CD1c-positive myeloid dendritic cell (primary cell): ENCODE measurements around the gene CYP27C1.
"Not testable (repeated sequence)": the region's sequence is repeated elsewhere in the genome, so short reads cannot be mapped to it uniquely, and the experiment has no call there.

Source experiments
- DNase-seq: peaks from one replicate; pipeline ENCODE4 v3.0.0-alpha.2; 2016; ENCODE audit errors: extremely low spot score

The CYP27C1 gene, protein sequence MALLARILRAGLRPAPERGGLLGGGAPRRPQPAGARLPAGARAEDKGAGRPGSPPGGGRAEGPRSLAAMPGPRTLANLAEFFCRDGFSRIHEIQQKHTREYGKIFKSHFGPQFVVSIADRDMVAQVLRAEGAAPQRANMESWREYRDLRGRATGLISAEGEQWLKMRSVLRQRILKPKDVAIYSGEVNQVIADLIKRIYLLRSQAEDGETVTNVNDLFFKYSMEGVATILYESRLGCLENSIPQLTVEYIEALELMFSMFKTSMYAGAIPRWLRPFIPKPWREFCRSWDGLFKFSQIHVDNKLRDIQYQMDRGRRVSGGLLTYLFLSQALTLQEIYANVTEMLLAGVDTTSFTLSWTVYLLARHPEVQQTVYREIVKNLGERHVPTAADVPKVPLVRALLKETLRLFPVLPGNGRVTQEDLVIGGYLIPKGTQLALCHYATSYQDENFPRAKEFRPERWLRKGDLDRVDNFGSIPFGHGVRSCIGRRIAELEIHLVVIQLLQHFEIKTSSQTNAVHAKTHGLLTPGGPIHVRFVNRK

DNA sequence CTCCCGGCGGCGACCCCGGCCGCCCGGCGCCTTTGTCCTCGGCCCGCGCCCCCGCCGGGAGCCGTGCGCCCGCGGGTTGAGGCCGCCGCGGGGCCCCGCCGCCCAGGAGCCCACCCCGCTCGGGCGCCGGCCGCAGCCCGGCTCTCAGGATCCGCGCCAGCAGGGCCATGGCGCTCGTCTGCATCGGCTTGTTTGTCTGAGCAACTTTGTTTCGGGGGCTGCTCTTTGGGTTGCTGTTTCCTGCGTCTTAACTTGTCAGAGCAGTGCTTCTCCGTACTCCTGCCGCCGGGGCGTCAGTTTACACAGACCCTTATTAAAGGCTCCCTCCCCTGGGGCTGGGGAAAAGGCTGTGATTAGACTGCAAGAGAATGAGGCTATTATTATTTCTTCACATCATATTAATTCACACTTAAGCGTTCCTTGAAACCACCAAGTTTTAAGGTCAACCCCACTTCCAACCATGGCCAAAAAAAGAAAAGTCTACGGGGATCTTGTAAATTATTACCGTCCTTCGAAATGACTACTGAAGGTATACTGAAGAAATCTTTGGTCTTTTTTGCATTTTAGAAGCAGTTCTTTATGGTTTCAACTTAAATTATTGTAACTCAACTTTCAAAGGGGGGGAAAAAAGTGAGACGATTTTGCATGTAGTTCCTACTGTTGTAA, at the start of gene CYP27C1:
CYP27C1 (minus strand) TSS at position 198 of the 666 bp plus-strand sequence; CDS start at position 169, 29 bp downstream.
- no peak for DNase-seq

DNA sequence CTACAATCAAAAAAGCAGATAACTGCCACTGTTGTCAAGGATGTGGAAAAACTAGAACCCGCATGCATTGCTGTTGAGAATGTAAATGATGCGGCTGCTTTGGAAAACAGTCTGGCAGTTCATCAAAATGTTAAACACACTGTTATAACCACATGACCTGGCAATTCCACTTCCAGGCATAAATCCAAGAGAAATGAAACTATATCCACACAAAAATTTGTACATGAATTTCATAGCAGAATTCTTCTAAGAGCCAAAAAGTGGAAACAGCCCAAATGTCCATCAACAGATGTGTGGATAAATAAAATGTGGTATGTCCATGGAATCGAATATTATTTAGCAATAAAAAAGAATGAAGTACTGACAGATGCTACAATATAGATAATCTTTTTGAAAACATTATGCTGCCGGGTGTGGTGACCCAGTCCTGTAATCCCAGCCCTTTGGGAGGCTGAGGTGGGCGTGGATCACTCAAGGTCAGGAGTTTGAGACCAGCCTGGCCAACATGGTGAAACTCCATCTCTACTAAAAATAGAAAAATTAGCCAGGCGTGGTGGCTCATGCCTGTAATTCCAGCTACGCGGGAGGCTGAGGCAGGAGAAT, 41.8 kb upstream of the CYP27C1 start:
- DNase-seq = no peak

DNA sequence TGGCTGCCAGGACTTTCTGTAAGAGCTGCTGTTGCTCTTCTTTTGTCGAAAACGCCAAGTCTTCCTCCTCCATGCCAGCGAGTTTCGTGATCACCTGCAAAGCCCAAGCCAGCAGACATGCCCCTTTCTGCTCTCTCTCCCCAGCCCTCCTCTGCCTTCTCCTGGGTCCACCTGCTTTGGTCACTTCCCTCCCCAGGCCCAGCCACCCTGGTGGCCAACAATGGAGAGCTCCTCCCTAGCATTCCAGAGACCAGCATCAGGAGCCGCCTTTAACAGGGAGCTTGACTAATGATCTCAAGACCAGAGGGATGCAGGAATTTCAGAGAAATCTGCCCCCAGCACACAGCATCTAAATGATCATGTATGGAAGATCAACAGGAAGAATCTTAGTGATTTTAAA, 39.3 kb upstream of the CYP27C1 start:
- no peak for DNase-seq

DNA sequence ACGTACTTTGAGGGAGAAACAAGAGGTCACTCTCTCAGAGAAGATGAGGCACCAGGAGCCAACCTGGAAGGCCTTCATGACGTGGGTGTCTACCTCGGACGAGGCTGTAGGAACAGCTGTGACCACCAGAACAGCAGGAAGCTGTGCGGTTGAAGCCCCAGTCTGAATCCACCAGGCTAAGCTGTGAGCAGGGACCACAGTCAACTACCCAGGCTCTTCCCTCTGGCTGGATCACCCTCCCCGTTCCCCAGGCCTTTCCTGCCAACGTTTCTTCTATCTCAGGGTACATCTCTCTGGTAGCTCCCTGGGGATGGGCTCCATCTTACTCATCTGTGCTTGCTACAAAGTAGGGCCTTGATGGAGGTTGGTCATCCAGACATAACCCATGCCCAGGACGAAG, 36.8 kb upstream of the CYP27C1 start:
- no peak for DNase-seq

DNA sequence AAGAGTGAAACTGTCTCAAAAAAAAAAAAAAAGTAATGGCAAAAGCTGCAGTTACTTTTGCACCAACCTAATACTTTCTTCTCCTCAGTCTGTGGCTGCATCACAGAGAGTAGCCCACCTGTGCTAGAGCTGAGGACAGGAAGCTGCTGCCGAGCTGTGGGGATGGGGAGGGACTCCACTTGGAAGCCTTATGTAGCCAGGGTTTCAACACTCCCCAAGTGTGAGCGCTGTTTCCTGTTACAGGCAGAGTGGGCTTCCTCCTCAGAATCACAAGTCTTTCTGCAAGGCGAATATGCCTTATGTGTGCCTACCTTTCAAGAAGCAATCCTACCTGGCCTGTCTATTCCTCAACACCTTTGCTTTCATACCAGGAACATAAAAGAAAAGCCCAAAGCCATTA, 36.3 kb upstream of the CYP27C1 start:
- no peak for DNase-seq

DNA sequence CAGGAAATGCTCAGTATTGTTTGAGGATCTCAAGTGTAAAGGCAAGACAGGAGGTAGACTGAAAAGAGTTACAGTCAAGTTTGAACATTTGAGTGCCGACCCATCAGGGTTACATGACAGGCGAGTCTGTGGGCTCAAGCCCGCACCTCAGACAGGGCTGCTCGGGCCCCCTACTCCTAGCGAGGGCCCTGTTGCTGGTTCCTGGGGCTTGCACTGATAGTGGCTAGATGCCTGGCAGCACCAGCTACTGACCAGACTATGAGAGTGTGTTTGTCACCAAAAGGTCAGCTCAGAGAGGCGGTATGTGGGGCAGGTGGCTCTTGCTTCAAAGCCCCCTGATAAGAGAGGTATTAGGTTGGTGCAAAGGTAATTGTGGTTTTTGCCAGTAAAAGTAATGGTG, 35.6 kb upstream of the CYP27C1 start:
- no peak for DNase-seq

DNA sequence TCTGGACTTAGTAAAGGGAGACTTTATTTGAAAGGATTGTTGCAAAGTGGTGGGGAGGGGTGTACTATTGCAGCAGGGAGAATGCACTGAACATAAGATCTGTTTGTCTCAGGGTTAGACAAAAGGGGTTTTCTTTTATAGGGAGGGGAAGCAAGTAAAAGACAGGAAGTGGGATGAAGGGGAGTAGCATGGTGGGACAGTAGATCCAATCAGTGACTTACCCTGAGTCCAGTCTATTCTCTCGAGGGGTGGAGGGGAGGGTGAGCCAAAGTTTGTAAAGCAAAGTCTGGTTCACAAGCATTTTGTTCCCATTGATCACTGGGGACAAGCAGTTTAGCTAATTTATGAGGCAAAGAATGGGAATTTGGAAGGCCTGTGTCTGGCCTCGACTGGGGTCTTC, 35.0 kb upstream of the CYP27C1 start:
- DNase-seq = no peak

DNA sequence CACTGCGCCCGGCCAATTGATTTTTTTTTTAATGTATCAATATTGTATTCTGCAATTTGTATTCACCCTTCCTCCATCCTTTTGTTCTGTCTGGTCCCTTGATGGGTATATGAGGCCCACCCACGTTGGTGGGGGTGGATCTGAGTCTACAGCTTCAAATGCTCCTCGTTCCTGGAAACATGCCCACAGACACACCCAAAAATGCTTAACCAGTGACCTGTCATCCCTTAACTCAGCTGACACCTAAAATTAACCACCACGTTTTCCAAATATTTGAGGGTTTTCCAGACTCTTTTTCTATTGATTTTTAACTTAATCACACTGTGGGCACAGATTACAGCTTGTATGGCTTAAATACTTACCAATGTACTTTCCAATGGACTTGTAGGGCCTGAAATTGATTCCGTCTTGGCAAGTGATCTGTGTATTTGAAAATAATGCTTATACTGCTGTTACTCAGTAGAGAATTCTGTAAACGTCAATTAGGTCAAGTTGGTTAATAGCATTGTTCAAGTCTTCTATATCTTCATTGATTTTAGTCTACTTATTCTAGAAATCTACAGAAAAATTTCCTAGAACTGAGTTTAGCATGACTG, 34.4 kb upstream of the CYP27C1 start:
- no peak for DNase-seq

DNA sequence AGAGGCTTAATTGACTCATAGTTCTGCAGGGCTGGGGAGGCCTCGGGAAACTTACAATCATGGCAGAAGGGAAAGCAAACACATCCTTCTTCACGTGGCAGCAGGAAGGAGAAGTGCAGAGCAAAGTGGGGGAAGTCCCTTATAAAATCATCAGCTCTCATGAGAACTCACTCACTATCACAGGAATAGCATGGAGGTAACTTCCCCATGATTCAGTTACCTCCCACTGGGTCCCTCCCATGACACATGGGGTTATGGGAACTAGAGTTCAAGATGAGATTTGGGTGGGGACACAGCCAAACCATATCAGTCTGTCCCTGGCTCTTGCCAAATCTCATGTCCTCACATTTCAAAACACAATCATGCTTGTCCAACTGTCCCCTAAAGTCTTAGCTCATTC, 21.1 kb upstream of the CYP27C1 start:
- DNase-seq = peak; percentile 67

DNA sequence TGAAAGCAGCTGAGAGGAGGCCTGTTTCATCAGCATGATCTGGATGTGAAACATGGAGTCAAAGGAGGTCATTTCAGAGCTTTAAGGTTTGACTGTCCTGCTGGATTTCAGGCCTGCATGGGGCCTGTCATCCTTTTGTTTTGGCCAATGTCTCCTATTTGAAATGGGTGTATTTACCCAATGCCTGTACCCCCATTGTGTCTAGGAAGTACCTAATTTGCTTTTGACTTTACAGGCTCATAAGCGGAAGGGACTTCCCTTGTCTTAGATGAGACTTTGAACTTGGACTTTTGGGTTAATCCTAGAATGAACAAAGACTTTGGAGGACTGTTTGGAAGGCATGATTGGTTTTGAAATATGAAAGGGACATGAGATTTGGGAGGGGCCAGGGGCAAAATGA, 19.3 kb upstream of the CYP27C1 start:
- DNase-seq = no peak

DNA sequence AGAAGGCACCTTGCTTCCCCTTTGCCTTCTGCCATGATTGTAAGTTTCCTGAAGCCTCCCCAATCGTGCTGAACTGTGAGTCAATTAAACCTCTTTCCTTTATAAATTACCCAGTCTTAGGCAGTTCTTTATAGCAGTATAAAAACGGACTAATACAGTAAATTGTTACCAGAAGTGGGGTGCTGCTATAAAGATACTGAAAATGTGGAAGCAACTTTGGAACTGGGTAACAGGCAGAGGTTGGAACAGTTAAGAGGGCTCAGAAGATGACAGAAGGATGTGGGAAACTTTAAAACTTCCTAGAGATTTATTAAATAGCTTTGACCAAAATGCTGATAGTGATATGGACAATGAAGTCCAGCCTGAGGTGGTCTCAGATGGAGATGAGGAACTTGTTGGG, 17.7 kb upstream of the CYP27C1 start:
- not testable (repeated sequence) for DNase-seq

DNA sequence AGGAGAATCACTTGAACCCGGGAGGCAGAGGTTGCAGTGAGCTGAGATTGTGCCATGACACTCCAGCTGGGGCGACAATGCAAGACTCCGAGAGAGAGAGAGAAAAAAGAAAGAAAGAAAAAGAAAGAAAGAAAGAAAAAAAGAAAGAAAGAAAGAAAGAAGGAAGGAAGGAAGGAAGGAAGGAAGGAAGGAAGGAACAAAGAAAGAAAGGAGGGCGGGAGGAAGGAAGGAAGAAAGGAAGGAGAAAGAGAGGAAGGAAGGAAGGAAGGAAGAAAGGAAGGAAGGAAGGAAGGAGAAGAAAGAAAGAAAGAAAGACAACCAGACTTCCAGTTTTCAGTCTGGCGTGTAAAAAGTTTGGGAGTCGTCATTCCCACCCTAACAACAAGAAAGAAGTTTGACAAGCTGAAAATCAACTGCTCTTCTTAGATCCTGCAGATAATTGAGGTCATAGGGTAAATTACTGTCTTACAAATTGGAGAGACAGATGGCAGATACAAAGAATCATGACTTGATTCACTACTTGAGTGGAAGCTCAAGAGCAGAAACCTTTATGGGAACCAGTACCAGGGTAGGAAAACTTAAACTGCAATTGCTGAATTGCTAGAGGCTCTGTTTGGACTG, 15.1 kb upstream of the CYP27C1 start:
- no peak for DNase-seq

DNA sequence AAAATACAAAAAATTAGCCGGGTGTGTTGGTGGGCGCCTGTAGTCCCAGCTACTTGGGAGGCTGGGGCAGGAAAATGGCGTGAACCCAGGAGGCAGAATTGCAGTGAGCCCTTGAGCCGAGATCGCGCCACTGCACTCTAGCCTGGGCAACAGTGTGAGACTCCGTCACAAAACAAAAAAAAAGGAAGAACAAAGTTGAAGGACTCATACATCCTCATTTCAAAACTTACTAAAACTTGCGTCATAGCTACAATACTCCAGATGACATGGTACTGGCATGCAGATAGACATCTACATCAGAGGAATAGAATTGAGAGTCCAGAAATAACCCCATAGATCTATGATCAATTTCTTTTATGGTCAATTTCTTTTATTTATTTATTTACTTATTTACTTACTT, 13.6 kb upstream of the CYP27C1 start:
- DNase-seq = peak; percentile 76

DNA sequence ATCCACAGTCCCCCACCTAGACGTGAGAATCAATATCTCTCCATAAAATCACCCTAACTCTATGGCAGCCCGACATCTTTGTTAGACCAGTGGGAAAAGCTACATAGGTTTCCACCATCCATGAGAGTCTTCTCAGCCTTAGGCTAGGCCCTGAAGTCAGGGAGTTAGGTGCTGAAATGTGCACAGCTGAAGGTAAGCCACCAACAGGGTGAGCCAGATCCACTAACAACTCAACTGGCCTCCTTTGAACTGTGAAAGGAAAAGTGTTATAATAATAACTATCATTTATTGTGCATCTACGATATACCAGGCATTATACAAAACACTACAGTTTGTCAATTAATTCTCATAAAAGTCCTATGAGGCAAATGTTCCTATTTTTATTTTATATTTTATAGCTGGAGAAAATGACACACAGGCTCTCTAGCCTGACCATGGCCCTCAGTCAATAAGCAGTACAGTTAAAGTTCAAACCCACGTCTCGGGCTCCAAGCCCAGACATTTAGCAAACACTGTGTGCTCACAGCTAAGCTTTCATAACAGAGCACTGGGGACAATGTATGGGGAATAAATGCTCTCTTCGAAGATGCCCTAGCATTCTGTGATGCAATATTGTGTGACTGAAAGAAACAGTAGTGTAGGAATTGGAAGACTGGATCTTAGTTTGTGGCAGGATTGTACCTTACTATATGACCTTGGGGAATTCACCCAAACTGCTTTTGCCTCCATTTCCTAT, 11.2 kb upstream of the CYP27C1 start:
- DNase-seq = no peak

DNA sequence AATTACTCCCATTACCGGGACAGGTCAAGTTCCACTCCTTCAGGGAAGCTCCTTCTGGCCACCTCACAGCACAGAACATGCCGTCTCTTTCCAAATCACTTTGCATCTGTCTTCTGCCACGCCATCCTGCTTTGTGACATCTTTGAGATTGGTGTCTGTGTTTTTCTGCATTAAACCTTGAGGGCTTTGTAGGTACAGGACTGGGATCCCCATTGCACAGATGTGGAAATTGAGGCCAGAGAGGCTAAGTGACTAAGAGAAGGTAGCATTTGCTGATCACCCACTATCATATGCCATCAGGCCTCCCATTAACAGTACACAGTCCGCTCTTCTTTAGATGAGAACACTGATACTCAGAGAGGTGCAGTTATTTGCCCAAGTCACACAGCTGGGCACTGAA, 9.5 kb upstream of the CYP27C1 start:
- DNase-seq = no peak

DNA sequence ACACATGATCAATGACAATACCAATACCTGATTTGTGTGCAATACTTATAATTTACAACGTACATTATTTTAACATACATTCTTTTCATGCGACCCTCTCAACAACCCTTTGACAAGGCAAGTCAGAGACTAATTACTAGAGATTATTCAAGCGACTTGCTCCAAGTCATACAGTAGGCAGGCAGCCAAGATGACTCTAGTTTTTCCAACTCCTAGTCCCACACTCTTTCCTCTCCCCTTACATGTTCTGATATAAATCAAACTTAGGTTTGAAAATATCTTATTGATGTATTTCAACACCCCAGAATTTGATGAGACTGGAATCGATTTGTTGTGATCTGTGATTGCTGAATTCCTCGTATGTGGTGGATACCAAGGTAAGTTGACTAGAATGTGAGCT, 8.0 kb upstream of the CYP27C1 start:
- no peak for DNase-seq

DNA sequence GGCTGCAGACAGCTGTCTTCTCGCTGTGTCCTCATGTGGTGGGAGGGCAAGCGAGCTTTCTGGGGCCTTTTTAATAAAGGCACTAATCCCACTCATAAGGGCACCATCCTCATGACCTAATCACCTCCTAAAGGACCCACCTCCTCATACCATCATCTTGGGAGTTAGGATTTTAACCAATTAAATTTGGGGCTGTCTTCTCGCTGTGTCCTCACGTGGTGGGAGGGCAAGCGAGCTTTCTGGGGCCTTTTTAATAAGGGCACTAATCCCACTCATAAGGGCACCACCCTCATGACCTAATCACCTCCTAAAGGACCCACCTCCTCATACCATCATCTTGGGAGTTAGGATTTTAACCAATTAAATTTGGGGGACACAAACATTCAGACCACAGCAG, 7.2 kb upstream of the CYP27C1 start:
- not testable (repeated sequence) for DNase-seq

DNA sequence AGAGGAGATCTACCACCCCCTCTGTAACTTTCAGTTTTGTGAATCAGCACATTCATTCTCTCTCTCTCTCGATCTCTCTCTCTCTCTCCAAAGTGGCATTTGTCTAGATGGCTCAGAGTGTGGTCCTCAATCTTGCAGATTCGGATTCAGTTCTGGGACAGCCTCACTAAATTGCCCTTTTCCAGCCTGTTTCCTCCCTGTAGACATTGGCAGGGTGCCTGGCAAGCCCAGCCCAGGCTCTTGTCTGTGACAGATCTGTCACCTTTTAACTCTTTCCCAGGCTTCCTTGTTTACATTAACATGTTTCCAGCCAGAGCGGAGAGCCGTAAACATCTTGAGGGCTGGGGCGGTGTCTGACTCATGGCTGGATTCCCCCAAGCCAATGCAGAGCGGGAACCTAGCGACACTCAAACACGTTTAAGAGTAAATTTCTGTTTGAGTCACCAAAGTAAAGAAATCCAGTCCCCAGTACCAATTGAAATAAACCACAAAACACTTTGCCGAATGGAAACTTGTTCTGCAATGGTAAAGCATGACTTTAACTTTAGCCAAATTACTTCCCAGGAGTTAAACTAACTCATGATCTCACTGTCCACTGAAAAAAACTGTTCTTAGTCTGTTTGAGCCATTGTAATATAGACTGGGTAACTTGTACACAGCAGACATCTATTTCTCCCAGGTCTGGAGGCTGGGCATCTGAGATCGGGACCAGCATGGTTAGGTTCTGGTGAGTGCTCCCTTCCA, 6.6 kb upstream of the CYP27C1 start:
- peak; percentile 51 for DNase-seq

DNA sequence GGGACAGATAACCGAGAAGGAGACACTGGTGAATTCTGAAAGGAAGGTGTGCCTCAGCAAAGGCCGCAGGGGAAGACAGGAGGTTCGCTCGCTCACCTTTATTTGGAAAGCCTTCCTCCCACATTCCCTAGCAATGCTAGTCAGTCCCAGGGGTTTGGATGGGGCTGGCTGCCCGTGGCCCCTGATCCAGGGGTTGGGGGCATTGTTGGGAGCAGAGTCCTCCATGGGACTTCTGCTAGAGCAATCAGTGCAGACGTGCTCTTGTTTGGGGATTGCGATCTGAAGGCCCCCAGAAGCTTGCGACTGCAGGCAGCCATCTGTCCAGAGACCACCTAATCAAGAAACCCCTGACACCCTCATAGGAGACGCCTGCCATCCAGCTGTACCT, 6.0 kb upstream of the CYP27C1 start:
- no peak for DNase-seq

DNA sequence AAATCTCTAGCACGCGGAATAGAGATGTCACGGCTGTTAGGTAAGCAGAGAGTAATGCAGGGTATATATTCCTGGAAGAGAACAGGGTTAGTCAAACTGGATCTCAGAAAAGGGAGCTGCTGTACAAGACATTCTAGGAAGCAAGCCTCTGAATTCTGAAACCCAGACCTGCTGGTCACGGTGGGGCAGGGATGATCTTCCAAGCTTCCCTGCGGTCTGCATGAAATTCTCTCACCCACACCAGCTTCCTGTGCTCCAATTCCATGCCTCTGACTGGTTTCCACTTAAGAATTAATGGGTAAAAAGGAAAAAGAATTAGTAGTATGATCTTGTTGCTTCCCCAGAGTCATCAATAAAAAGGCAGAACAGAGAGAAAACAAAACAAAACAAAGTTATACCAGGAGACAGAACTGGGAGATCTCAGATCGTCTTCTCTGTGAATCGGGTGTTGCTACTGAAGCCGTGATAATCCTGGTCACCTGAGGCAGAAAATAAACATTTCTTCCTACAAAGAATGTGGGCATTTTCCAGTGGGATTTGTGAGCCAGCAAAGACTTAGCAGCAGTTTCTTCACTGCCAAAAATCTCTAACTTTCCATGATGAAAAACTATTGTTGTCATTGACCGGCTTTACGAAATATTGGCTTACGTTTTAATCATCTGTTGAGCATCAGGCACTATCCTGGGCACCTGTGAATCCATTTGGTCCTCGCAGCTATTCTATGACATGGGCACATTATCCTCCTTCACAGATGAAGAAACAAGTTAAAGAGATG, 5.3 kb upstream of the CYP27C1 start:
- no peak for DNase-seq
